GM23338 (cell line): ENCODE data around the gene ILDR2. TPM values are rescaled to one million over a fixed set of nuclear protein-coding genes. Genes with fewer than 3 reads are reported as not detected.

ENCODE experiments used
- ATAC-seq: fragments of 200-7000 bp; cut with Tn5 transposase; 3 replicates; pipeline ENCODE4 v1.9.1; 2020
- DNase-seq: peaks from one replicate; pipeline ENCODE4 v3.0.0-alpha.2; 2015; ENCODE audit warnings: low spot score
- H2AFZ ChIP-seq: fragments of 200-600 bp; sonication (generic); 2 replicates; pipeline ENCODE4 v1.8.0; 2016; ENCODE audit warnings: antibody characterized with exemption, mild to moderate bottlenecking, moderate library complexity
- H3F3A ChIP-seq: fragments of 200-600 bp; sonication (generic); replicated peaks from 2 replicates; pipeline ENCODE4 v1.8.0; 2017; ENCODE audit warnings: antibody characterized with exemption, mixed run types, low read depth
- H3K27ac ChIP-seq: fragments of 200-600 bp; sonication (generic); 2 replicates; pipeline ENCODE4 v1.6.1; 2016; ENCODE audit warnings: low read depth
- H3K27me3 ChIP-seq: fragments of 200-600 bp; sonication (generic); 2 replicates; pipeline ENCODE4 v1.8.0; 2016; ENCODE audit warnings: mild to moderate bottlenecking, mixed run types, moderate library complexity; ENCODE audit not compliant: insufficient read depth
- H3K36me3 ChIP-seq: fragments of 200-600 bp; sonication (generic); 2 replicates; pipeline ENCODE4 v1.8.0; 2016; ENCODE audit warnings: mild to moderate bottlenecking; ENCODE audit not compliant: insufficient read depth
- H3K4me1 ChIP-seq: fragments of 200-600 bp; sonication (generic); 2 replicates; pipeline ENCODE4 v1.8.0; 2016; ENCODE audit warnings: mild to moderate bottlenecking, moderate library complexity; ENCODE audit not compliant: insufficient read depth
- H3K4me2 ChIP-seq: fragments of 200-600 bp; sonication (generic); 2 replicates; pipeline ENCODE4 v1.7.1; 2017; ENCODE audit warnings: mixed run types
- H3K4me3 ChIP-seq: fragments of 200-600 bp; sonication (generic); 2 replicates; pipeline ENCODE4 v1.6.1; 2016; ENCODE audit warnings: mixed run types
- H3K79me2 ChIP-seq: fragments of 200-600 bp; sonication (generic); replicated peaks from 2 replicates; pipeline ENCODE4 v1.8.0; 2017; ENCODE audit warnings: mild to moderate bottlenecking; ENCODE audit not compliant: insufficient read depth
- H3K9me2 ChIP-seq: fragments of 200-600 bp; sonication (generic); 2 replicates; pipeline ENCODE4 v1.8.0; 2017; ENCODE audit not compliant: insufficient read depth
- H4K20me1 ChIP-seq: fragments of 200-600 bp; sonication (generic); replicated peaks from 2 replicates; pipeline ENCODE4 v1.8.0; 2017; ENCODE audit warnings: mild to moderate bottlenecking; ENCODE audit not compliant: insufficient read depth
- H3K27ac Mint-ChIP-seq: 2 replicates; pipeline ENCODE4 v1.8.0; 2020; ENCODE audit warnings: inconsistent platforms, mild to moderate bottlenecking, moderate library complexity, mixed read lengths
- H3K27me3 Mint-ChIP-seq: 3 replicates; pipeline ENCODE4 v1.8.0; 2022; ENCODE audit warnings: low read depth, mild to moderate bottlenecking, moderate library complexity, mixed read lengths, inconsistent platforms; ENCODE audit not compliant: insufficient read depth, poor library complexity
- H3K36me3 Mint-ChIP-seq: 3 replicates; pipeline ENCODE4 v1.8.0; 2021; ENCODE audit warnings: low read depth, mild to moderate bottlenecking, inconsistent platforms, moderate library complexity, mixed read lengths
- H3K4me1 Mint-ChIP-seq: 3 replicates; pipeline ENCODE4 v1.8.0; 2020; ENCODE audit warnings: mild to moderate bottlenecking, inconsistent platforms, mixed read lengths
- H3K4me3 Mint-ChIP-seq: 3 replicates; pipeline ENCODE4 v1.8.0; 2021; ENCODE audit warnings: moderate library complexity, mild to moderate bottlenecking, inconsistent platforms, mixed read lengths
- H3K9me3 Mint-ChIP-seq: 3 replicates; pipeline ENCODE4 v1.8.0; 2020; ENCODE audit warnings: moderate library complexity, mild to moderate bottlenecking, inconsistent platforms, mixed read lengths
- CREB1 ChIP-seq: fragments of 250-450 bp; sonication (Bioruptor Pico); IDR thresholded peaks from 2 replicates; pipeline ENCODE4 v1.5.0; 2020; ENCODE audit warnings: low read depth, mild to moderate bottlenecking, moderate library complexity
- EZH2 ChIP-seq: fragments of 200-600 bp; sonication (generic); IDR thresholded peaks from one replicate; pipeline ENCODE4 v1.8.0; 2017; ENCODE audit warnings: antibody characterized with exemption, mild to moderate bottlenecking, low read depth; ENCODE audit not compliant: unreplicated experiment
- NANOG ChIP-seq: IDR thresholded peaks from 2 replicates; pipeline ENCODE4 v1.6.1; 2016; ENCODE audit warnings: antibody characterized with exemption, borderline replicate concordance
- POLR2AphosphoS5 ChIP-seq: IDR thresholded peaks from 2 replicates; pipeline ENCODE4 v1.6.1; 2016; ENCODE audit warnings: antibody characterized with exemption, low read depth
- ZNF331 ChIP-seq: fragments of 250-450 bp; sonication (Bioruptor Pico); IDR thresholded peaks from 2 replicates; pipeline ENCODE4 v1.5.0; 2020; ENCODE audit warnings: low read depth, mild to moderate bottlenecking, moderate library complexity
- polyA plus RNA-seq: library from polyadenylated mRNA; unstranded; fragments of >200 nt; fragmentation: Nextera tagmentation; extraction: Ambion mirVana; gene quantifications from 2 replicates; pipeline ENCODE4 v1.2.1, GENCODE V29; 2016
- total RNA-seq: library from RNA; depleted of rRNA; stranded (reverse); fragments of >200 nt; shearing (Covaris generic); gene quantifications from 2 replicates; pipeline ENCODE4 v1.2.3, GENCODE V29; 2014
- TF ChIP-seq, protein P1 (sequence below): fragments of 250-450 bp; sonication (Bioruptor Pico); IDR thresholded peaks from 2 replicates; pipeline ENCODE4 v1.5.0; 2020; ENCODE audit warnings: mild to moderate bottlenecking, moderate library complexity

ILDR2 gene
- total and polyA plus RNA-seq, 2 experiments from 2014 or later: 0.27 to 2.4 TPM

DNA sequence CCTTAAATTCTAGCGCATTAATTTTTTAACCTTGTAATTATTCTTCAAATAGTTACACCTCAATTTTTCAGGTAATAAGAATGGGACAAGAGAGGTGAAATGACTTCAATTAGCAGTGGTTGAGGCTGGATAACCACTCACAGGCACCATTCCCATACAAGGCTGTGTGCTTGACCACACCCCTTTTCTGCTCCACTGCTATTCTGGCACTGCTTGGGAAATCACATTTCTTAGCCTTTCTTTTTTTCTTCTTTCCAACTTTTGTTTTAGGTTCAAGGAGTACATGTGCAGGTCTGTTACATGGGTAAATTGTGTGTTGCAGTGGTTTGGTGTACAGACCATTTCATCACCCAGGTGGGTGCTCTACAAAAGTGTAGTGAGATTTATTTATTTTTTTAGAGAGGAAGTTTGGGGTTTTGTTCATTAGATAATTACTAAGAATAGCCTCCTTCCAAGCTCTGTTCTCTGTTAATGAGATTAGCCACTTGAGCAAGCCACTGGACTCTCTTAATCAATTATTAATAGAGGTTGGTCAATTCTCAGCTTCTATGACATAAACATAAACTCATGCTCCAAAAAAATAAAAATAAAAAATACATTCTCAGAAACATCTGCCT, 14.4 kb downstream of the ILDR2 start (continued):
- TF ChIP-seq, protein P1, sequence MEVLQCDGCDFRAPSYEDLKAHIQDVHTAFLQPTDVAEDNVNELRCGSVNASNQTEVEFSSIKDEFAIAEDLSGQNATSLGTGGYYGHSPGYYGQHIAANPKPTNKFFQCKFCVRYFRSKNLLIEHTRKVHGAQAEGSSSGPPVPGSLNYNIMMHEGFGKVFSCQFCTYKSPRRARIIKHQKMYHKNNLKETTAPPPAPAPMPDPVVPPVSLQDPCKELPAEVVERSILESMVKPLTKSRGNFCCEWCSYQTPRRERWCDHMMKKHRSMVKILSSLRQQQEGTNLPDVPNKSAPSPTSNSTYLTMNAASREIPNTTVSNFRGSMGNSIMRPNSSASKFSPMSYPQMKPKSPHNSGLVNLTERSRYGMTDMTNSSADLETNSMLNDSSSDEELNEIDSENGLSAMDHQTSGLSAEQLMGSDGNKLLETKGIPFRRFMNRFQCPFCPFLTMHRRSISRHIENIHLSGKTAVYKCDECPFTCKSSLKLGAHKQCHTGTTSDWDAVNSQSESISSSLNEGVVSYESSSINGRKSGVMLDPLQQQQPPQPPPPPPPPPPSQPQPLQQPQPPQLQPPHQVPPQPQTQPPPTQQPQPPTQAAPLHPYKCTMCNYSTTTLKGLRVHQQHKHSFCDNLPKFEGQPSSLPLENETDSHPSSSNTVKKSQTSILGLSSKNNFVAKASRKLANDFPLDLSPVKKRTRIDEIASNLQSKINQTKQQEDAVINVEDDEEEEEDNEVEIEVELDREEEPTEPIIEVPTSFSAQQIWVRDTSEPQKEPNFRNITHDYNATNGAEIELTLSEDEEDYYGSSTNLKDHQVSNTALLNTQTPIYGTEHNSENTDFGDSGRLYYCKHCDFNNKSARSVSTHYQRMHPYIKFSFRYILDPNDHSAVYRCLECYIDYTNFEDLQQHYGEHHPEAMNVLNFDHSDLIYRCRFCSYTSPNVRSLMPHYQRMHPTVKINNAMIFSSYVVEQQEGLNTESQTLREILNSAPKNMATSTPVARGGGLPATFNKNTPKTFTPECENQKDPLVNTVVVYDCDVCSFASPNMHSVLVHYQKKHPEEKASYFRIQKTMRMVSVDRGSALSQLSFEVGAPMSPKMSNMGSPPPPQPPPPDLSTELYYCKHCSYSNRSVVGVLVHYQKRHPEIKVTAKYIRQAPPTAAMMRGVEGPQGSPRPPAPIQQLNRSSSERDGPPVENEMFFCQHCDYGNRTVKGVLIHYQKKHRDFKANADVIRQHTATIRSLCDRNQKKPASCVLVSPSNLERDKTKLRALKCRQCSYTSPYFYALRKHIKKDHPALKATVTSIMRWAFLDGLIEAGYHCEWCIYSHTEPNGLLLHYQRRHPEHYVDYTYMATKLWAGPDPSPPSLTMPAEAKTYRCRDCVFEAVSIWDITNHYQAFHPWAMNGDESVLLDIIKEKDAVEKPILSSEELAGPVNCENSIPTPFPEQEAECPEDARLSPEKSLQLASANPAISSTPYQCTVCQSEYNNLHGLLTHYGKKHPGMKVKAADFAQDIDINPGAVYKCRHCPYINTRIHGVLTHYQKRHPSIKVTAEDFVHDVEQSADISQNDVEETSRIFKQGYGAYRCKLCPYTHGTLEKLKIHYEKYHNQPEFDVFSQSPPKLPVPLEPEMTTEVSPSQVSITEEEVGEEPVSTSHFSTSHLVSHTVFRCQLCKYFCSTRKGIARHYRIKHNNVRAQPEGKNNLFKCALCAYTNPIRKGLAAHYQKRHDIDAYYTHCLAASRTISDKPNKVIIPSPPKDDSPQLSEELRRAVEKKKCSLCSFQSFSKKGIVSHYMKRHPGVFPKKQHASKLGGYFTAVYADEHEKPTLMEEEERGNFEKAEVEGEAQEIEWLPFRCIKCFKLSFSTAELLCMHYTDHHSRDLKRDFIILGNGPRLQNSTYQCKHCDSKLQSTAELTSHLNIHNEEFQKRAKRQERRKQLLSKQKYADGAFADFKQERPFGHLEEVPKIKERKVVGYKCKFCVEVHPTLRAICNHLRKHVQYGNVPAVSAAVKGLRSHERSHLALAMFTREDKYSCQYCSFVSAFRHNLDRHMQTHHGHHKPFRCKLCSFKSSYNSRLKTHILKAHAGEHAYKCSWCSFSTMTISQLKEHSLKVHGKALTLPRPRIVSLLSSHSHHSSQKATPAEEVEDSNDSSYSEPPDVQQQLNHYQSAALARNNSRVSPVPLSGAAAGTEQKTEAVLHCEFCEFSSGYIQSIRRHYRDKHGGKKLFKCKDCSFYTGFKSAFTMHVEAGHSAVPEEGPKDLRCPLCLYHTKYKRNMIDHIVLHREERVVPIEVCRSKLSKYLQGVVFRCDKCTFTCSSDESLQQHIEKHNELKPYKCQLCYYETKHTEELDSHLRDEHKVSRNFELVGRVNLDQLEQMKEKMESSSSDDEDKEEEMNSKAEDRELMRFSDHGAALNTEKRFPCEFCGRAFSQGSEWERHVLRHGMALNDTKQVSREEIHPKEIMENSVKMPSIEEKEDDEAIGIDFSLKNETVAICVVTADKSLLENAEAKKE (CRISPR knock-in tag): no peak
- TF ChIP-seq ZNF331 (CRISPR knock-in tag): no peak
- no peak for TF ChIP-seq POLR2AphosphoS5

DNA sequence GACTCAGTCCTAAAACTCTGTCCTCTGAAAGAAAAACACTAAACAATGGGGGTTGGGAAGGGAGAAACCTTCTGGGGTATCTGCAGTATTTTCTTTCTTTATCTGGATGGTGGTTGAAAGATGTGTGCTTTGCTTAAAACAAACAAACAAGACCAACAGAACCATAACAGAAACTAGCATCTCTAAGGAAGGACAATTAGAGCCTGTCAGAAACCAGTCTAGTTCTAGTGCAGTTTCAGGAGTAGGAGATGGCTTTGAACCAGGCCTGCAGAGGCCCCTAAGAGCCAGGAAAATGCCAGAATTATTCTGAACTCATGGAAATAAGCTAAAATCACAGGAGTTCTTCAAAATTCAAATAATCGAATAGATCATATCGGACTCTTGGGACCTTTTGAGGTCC, 18.5 kb downstream of the ILDR2 start:
- Histone ChIP-seq H3K4me1 (peaks cover 4% of the 10 kb centered on the region; the same call in 1 of the 2 replicates), H3K27ac (no peak overlapping the region), H2AFZ (no peak overlapping the region), H3F3A (no peaks in the 10 kb centered on the region), H3K79me2 (no peaks in the 10 kb centered on the region), H3K36me3 (no peaks in the 10 kb centered on the region), H3K27me3 (no peaks in the 10 kb centered on the region), H3K4me2 (no peak overlapping the region), H3K9me2 (peaks cover 11% of the 10 kb centered on the region), H3K4me3 (no peak overlapping the region), H4K20me1 (no peaks in the 10 kb centered on the region)
- ATAC-seq: no peak
- peaks cover 14% of the 10 kb centered on the region for H3K4me1 Mint-ChIP-seq
- no peak for DNase-seq
- H3K27me3 Mint-ChIP-seq: no peaks in the 10 kb centered on the region
- no peak overlapping the region for H3K4me3 Mint-ChIP-seq
- H3K27ac Mint-ChIP-seq: no peak overlapping the region
- H3K36me3 Mint-ChIP-seq: no peaks in the 10 kb centered on the region
- no peaks in the 10 kb centered on the region for H3K9me3 Mint-ChIP-seq
- TF ChIP-seq CREB1 (CRISPR knock-in tag): no peak
- TF ChIP-seq NANOG: no peak
- TF ChIP-seq, protein P1 (CRISPR knock-in tag): no peak
- TF ChIP-seq EZH2: no peak
